GM12892 (cell line): ENCODE data around the gene ADD2.
"Not testable (repeated sequence)": the region's sequence is repeated elsewhere in the genome, so short reads cannot be mapped to it uniquely, and the experiment has no call there.

Source experiments
- POLR2A ChIP-seq: IDR thresholded peaks from 2 replicates; pipeline ENCODE4 v1.6.1; 2011; ENCODE audit warnings: low read depth, low read length, control low read depth
- POLR2AphosphoS5 ChIP-seq: IDR thresholded peaks from 2 replicates; pipeline ENCODE4 v1.6.1; 2011; ENCODE audit warnings: low read depth, low read length, control low read depth

GRCh38 chr2:70655211-70655610 lies 112.8 kb downstream of the ADD2 start:
- not testable (repeated sequence) for TF ChIP-seq POLR2A, POLR2AphosphoS5
